Posterior vena cava (tissue), 2 donors: ENCODE data around the gene ADGRG6. TPM values are rescaled to one million over a fixed set of nuclear protein-coding genes. Genes with fewer than 3 reads are reported as not detected.

ENCODE experiments used
- DNase-seq: peaks from one replicate; pipeline ENCODE4 v3.0.0-alpha.2; 2020; ENCODE audit warnings: low spot score
- intact Hi-C, 2 donors: fragments of 100-400 bp; cut with DNase I; formaldehyde crosslinking; loops; one replicate each; pipeline versions ENCODE4 v1.14.1 to v1.14.2; 2022 to 2023
- total RNA-seq, 2 donors: library from RNA; stranded (reverse); fragmentation: NEBNext Ultra II Directional; extraction: Animal tissue kit (Norgen Biotek cat#: 25700); gene quantifications; one replicate each; pipeline ENCODE4 v1.2.1, GENCODE V29; 2021
- donor health status: DM: yes; HTN: yes; CAD: no.
- donor health status: DM: yes; HTN: yes; CAD: no.

Gene ADGRG6
- total RNA-seq, 2 donors from 2014 or later = 10.2 to 15.1 TPM

GRCh38 chr6:142285235-142286087 is 16.3 kb upstream of the ADGRG6 start:
- no peak for DNase-seq
- intact Hi-C loops = no loop called here

DNA sequence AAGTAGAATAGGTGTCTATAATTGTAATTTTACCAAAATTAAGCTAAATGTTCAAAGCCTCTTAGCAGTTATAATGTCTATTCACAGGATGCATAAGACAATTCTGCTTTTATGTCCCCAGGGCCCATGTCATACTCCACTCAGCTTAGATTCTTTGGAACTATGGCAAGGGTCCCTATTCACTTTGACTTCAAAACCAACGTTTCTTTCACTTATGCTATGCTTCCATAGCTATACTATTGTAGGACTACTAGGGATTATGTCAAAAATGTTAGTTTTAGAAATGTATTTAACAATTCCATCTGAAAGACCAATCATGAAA is 15.8 kb upstream of the ADGRG6 start:
- DNase-seq = no peak
- intact Hi-C loops = no loop called here

GRCh38 chr6:142289687-142290086 is 12.1 kb upstream of the ADGRG6 start:
- DNase-seq = no peak
- intact Hi-C loops = no loop called here

- no peak for DNase-seq
- intact Hi-C loops = no loop called here
These were observed 11.0 kb upstream of the ADGRG6 start for GRCh38 chr6:142290851-142291250.

GRCh38 chr6:142291512-142291911 is 10.3 kb upstream of the ADGRG6 start:
- DNase-seq = no peak

GRCh38 chr6:142292166-142292924 is 9.5 kb upstream of the ADGRG6 start:
- intact Hi-C loops = no loop called here

More at GRCh38 chr6:142291512-142291911, 10.3 kb upstream of the ADGRG6 start:
- intact Hi-C loops = no loop called here

GRCh38 chr6:142293121-142293520 is 8.7 kb upstream of the ADGRG6 start:
- no peak for DNase-seq
- intact Hi-C loops = no loop called here

More at GRCh38 chr6:142292166-142292924, 9.5 kb upstream of the ADGRG6 start:
- DNase-seq = no peak

DNA sequence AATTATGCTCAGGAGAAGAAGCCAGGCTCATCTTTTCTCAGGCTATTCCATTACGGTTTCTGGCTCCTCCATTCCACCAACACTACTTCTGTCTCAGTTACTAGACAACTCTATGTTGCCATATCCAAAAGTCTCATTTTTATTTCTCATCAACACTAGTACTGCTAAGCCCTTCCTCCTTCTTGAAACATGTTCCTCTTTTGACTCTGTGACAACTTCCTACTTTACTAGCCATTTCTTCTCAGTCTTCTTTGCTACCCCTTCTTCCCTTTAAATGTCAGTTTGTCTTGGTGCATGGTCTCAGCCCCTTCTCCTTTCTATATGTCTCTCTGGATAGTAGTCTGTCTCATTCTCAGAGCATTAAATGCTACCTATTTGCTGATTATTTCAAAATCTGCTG is 7.1 kb upstream of the ADGRG6 start:
- intact Hi-C loops = no loop called here
- DNase-seq = no peak

GRCh38 chr6:142296975-142297604 is 4.7 kb upstream of the ADGRG6 start:
- no peak for DNase-seq
- intact Hi-C loops = no loop called here

DNA sequence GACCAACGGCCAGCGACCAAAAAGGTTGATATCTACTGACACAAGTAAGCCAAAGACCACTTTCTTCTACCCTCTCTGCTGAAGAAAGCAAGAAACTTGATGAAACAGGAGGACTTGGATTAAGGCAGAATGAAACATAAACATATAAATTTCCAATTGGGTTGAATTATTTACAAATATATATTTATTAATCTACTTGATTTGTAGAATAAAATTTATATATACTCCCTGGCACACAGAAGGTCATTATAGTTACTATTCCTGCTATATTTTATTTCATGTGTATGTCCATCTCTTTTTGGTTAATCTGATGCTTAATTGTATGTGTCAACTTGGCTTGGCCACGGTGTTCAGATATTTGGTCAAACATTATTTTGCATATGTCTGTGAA is 4.2 kb upstream of the ADGRG6 start:
- DNase-seq = no peak
- intact Hi-C loops = no loop called here

- intact Hi-C loops = no loop called here
- DNase-seq = no peak
These were observed 3.6 kb upstream of the ADGRG6 start for GRCh38 chr6:142297996-142298753.

DNA sequence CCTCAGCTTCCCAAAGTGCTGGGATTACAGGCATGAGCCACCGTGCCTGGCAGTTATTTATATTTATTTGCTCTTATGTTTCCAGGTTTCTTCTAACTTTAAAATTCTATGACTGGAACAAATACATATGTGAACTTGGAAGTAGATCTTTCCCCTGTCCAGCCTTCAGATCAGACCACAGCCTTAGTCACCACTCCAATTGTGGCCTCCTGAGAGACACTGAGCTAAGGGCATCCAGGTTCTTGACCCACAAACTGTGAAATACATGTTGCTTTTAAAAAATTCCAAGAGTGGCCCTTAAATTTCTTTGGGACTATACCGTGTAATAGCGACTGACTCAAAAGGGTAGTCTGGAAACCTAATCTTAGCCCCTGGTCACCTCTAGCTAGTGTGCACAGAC is 1.5 kb upstream of the ADGRG6 start:
- DNase-seq = no peak
- intact Hi-C loops = no loop called here

- intact Hi-C loops = no loop called here
- DNase-seq = no peak
These were observed 803 bp upstream of the ADGRG6 start for GRCh38 chr6:142300758-142301650.

- no peak for DNase-seq
- intact Hi-C loops = no loop called here
These were observed 791 bp downstream of the ADGRG6 start for GRCh38 chr6:142302421-142303175.

- intact Hi-C loops = no loop called here
- no peak for DNase-seq
These were observed 1.3 kb downstream of the ADGRG6 start for GRCh38 chr6:142303176-142303533.

- intact Hi-C loops = no loop called here
- no peak for DNase-seq
These were observed 2.4 kb downstream of the ADGRG6 start for GRCh38 chr6:142304241-142304640.

- intact Hi-C loops = no loop called here
- no peak for DNase-seq
These were observed 4.9 kb downstream of the ADGRG6 start for GRCh38 chr6:142306736-142307135.
